WERI-Rb-1 (cell line): Measurements from ENCODE around the gene B4GALNT3.

Experiments used
- DNase-seq: peaks from one replicate; pipeline ENCODE4 v3.0.0-alpha.2; 2020
- H3K27ac ChIP-seq: fragments of 250-450 bp; sonication (Bioruptor Pico); 2 replicates; pipeline ENCODE4 v1.5.1; 2020; ENCODE audit warnings: mild to moderate bottlenecking, moderate library complexity
- H3K27me3 ChIP-seq: fragments of 250-450 bp; sonication (Bioruptor Pico); 2 replicates; pipeline ENCODE4 v1.5.1; 2021; ENCODE audit warnings: mild to moderate bottlenecking, low read depth, moderate library complexity; ENCODE audit not compliant: insufficient read depth, severe bottlenecking
- H3K36me3 ChIP-seq: fragments of 250-450 bp; sonication (Bioruptor Pico); 2 replicates; pipeline ENCODE4 v1.5.1; 2020; ENCODE audit warnings: mild to moderate bottlenecking, moderate library complexity
- H3K4me3 ChIP-seq: 2 replicates; pipeline ENCODE4 v1.5.1; 2011; ENCODE audit warnings: low read depth, mild to moderate bottlenecking, control low read depth, low read length
- H3K9me3 ChIP-seq: fragments of 250-450 bp; sonication (Bioruptor Pico); 2 replicates; pipeline ENCODE4 v1.5.1; 2021; ENCODE audit warnings: mild to moderate bottlenecking, moderate library complexity; ENCODE audit not compliant: severe bottlenecking
- CTCF ChIP-seq: IDR thresholded peaks from 2 replicates; pipeline ENCODE4 v1.5.1; 2011; ENCODE audit warnings: low read depth, mild to moderate bottlenecking, control low read depth, inconsistent platforms, low read length

The B4GALNT3 gene

GRCh38 chr12:535396-535795 is 75.7 kb downstream of the B4GALNT3 start:
- no peak overlapping the region for H3K27ac ChIP-seq
- no peaks in the 10 kb centered on the region; the same call in 1 of the 2 replicates for H3K36me3 ChIP-seq
- no peak overlapping the region for H3K4me3 ChIP-seq
- peaks cover 7% of the 10 kb centered on the region for H3K9me3 ChIP-seq
- DNase-seq = no peak
- no peaks in the 10 kb centered on the region for H3K27me3 ChIP-seq
- no peak for TF ChIP-seq CTCF

DNA sequence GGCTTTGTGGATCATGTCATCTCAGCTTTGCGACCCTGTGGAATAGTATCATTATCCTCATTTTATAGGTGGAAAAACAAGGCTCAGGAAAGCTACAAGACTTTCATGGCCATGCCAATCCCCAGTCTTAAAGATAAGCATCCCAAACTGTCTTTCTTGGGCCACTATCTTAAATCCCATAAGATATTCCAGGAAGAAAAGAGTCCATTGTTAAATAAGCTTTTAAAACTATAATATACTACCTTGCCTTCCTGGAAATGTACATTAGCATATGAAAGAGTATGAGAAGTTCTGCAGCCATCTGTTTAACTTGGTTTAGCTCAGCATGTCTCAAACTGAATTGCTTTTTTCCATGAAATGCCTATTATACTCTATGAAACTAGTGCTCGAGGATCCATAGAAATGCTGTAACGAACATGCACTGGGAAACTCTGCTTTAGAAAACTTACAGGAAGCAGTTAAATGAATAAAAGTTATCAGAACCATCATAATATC is 77.1 kb downstream of the B4GALNT3 start:
- no peak for DNase-seq
- Histone ChIP-seq H3K4me3 (no peak overlapping the region), H3K36me3 (no peaks in the 10 kb centered on the region; the same call in 1 of the 2 replicates), H3K27me3 (no peaks in the 10 kb centered on the region), H3K9me3 (peaks cover 7% of the 10 kb centered on the region), H3K27ac (no peak overlapping the region)
- no peak for TF ChIP-seq CTCF

GRCh38 chr12:537772-538171 is 78.0 kb downstream of the B4GALNT3 start:
- Histone ChIP-seq H3K27ac (no peak overlapping the region), H3K36me3 (no peaks in the 10 kb centered on the region; the same call in 1 of the 2 replicates), H3K4me3 (no peak overlapping the region), H3K27me3 (no peaks in the 10 kb centered on the region), H3K9me3 (no peaks in the 10 kb centered on the region)
- DNase-seq = no peak
- TF ChIP-seq CTCF = no peak

- TF ChIP-seq CTCF = no peak
- H3K36me3 ChIP-seq = no peaks in the 10 kb centered on the region; the same call in 1 of the 2 replicates
- no peaks in the 10 kb centered on the region for H3K9me3 ChIP-seq
- H3K27me3 ChIP-seq = no peaks in the 10 kb centered on the region
- no peak overlapping the region for H3K4me3 ChIP-seq
- no peak overlapping the region for H3K27ac ChIP-seq
- DNase-seq = no peak
Measured at GRCh38 chr12:538731-539539, 79.2 kb downstream of the B4GALNT3 start.

- no peak overlapping the region for H3K4me3 ChIP-seq
- H3K27me3 ChIP-seq = no peaks in the 10 kb centered on the region
- H3K36me3 ChIP-seq = no peaks in the 10 kb centered on the region; the same call in 1 of the 2 replicates
- no peak for TF ChIP-seq CTCF
- H3K27ac ChIP-seq = no peak overlapping the region
- no peak for DNase-seq
- H3K9me3 ChIP-seq = no peaks in the 10 kb centered on the region
Measured at GRCh38 chr12:539540-540310, 80.0 kb downstream of the B4GALNT3 start.
